ENCODE results near the gene FRK.
"Not testable (repeated sequence)": the region's sequence is repeated elsewhere in the genome, so short reads cannot be mapped to it uniquely, and the experiment has no call there.

The FRK gene

DNA sequence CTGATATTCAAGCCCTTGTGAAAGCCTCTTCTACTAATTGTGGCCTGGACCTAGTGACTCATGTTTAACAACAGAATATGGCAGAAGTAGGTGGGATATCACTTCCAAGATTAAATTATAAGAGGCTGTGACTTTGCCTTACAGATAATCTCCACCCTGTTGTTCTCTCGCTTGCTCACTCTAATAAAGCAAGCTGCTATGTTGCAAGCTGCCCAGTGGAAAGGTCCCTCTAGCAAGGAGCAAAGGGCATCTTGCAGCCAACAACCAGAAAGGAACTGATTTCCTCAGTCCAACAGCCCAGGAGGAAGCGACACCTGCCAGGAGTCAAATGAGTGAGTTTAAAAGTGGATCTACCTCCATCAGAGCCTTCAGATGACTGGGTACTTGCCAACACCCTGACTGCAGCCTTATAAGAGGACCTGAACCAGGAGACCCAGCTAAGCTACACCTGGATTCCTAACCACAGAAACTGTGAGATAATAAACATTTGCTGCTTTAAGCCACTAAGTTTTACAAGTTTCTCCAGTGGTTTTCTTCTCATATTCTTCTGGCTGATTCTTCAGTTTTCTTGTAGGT is 112.6 kb downstream of the FRK start:
- H3K9me3 ChIP-seq (ENCODE audit: control insufficient read depth, low read length): no peaks in the 10 kb centered on the region
- H3K36me3 ChIP-seq (ENCODE audit: control insufficient read depth, insufficient read depth, low read length): no peaks in the 10 kb centered on the region
- H3K4me3 ChIP-seq (ENCODE audit: low read length): no peak overlapping the region
- peaks cover 6% of the 10 kb centered on the region for H3K4me1 ChIP-seq (ENCODE audit: control insufficient read depth, insufficient read depth, low read length)
- H3K9ac ChIP-seq (ENCODE audit: low read length): no peak overlapping the region
- no peaks in the 10 kb centered on the region for H3K27me3 ChIP-seq (ENCODE audit: control insufficient read depth, insufficient read depth, low read length)

DNA sequence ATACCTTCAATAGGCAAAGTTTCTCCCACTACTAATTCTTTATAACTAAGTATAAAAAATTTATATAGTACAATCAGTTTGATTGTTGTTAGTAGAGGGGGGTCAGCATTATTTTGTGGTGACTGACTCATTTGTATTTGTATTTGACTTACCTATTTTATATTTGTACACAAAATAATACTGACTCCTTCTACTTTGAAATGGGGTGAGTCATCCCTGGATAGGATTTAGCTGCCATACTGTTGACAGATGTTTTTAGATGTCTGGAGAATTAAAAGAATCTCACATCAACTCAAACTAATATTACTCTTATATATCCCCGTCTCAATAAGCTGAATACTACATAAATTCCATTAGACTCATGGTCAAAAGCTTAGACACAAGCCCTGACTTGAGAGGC is 114.9 kb downstream of the FRK start:
- Histone ChIP-seq H3K4me3 (ENCODE audit: low read length) (no peak overlapping the region), H3K36me3 (ENCODE audit: control insufficient read depth, insufficient read depth, low read length) (no peaks in the 10 kb centered on the region), H3K9ac (ENCODE audit: low read length) (no peak overlapping the region), H3K9me3 (ENCODE audit: control insufficient read depth, low read length) (no peaks in the 10 kb centered on the region), H3K27me3 (ENCODE audit: control insufficient read depth, insufficient read depth, low read length) (no peaks in the 10 kb centered on the region), H3K4me1 (ENCODE audit: control insufficient read depth, insufficient read depth, low read length) (peaks cover 6% of the 10 kb centered on the region)

DNA sequence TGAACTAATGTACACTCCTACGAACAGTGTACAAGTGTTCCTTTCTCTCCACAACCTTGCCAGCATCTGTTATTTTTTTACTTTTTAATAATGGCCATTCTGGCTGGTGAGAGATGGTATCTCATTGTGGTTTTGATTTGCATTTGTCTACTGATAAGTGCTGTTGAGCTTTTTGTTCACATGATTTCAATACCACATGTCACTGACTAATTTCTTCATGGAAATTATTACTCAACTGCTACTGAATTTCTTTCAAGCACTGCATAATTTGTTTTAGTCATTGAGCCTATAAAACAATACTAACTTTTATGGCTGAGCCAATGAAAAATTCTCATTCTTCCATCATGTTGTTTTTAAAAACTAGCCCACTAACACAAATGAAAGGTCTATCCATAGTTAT is 115.4 kb downstream of the FRK start:
- no peak overlapping the region for H3K4me3 ChIP-seq (ENCODE audit: low read length)
- H3K9me3 ChIP-seq (ENCODE audit: control insufficient read depth, low read length): no peaks in the 10 kb centered on the region
- no peaks in the 10 kb centered on the region for H3K36me3 ChIP-seq (ENCODE audit: control insufficient read depth, insufficient read depth, low read length)
- peaks cover 6% of the 10 kb centered on the region for H3K4me1 ChIP-seq (ENCODE audit: control insufficient read depth, insufficient read depth, low read length)
- no peak overlapping the region for H3K9ac ChIP-seq (ENCODE audit: low read length)
- H3K27me3 ChIP-seq (ENCODE audit: control insufficient read depth, insufficient read depth, low read length): no peaks in the 10 kb centered on the region

DNA sequence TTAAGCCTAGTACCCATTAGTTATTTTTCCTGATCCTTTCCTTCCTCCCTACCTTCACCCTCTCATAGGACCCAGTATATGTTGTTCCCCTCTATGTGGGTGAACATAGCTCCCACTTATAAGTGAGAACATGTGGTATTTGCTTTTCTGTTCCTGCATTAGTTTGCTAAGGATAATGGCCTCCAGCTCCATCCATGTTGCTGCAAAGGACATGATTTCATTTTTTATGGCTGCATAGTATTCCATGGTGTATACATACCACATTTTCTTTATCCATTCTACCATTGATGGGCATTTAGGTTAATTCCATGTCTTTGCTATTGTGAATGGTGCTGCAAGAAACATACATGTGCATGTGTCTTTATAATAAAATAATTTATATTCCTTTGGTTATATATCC is 115.9 kb downstream of the FRK start:
- H3K4me3 ChIP-seq (ENCODE audit: low read length); H3K4me1 ChIP-seq (ENCODE audit: control insufficient read depth, insufficient read depth, low read length); H3K9me3 ChIP-seq (ENCODE audit: control insufficient read depth, low read length); H3K27me3 ChIP-seq (ENCODE audit: control insufficient read depth, insufficient read depth, low read length); H3K36me3 ChIP-seq (ENCODE audit: control insufficient read depth, insufficient read depth, low read length); H3K9ac ChIP-seq (ENCODE audit: low read length): not testable (repeated sequence)

DNA sequence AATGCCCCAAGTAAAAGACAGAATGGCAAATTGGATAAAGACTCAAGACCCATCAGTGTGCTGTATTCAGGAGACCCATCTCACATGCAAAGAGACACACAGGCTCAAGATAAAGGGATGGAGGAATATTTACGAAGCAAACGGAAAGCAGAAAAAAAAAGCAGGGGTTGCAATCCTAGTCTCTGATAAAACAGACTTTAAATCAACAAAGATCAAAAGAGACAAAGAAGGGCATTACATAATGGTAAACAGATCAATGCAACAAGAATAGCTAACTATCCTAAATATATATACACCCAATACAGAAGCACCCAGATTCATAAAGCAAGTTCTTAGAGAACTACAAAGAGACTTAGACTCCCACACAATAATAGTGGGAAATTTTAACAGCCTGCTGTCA is 123.2 kb downstream of the FRK start:
- not testable (repeated sequence) for H3K36me3 ChIP-seq (ENCODE audit: control insufficient read depth, insufficient read depth, low read length); H3K4me1 ChIP-seq (ENCODE audit: control insufficient read depth, insufficient read depth, low read length); H3K9ac ChIP-seq (ENCODE audit: low read length); H3K9me3 ChIP-seq (ENCODE audit: control insufficient read depth, low read length); H3K27me3 ChIP-seq (ENCODE audit: control insufficient read depth, insufficient read depth, low read length); H3K4me3 ChIP-seq (ENCODE audit: low read length)

DNA sequence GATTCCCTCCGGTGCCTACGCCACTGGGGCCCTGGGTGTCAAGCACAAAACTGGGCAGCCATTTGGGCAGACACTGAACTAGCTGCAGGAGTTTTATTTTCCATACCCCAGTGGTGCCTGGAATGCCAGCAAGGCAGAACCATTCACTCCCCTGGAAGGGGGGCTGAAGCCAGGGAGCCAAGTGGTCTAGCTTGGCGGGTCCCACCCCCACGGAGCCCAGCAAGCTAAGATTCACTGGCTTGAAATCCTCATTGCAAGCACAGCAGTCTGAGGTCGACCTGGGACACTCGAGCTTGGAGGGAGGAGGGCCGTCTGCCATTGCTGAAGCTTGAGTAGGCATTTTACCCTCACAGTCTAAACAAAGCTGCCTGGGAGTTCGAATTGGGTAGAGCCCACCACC is 125.3 kb downstream of the FRK start:
- Histone ChIP-seq H3K9me3 (ENCODE audit: control insufficient read depth, low read length) (no peaks in the 10 kb centered on the region), H3K27me3 (ENCODE audit: control insufficient read depth, insufficient read depth, low read length) (no peaks in the 10 kb centered on the region), H3K9ac (ENCODE audit: low read length) (no peak overlapping the region), H3K4me3 (ENCODE audit: low read length) (no peak overlapping the region), H3K4me1 (ENCODE audit: control insufficient read depth, insufficient read depth, low read length) (no peaks in the 10 kb centered on the region), H3K36me3 (ENCODE audit: control insufficient read depth, insufficient read depth, low read length) (no peaks in the 10 kb centered on the region)

DNA sequence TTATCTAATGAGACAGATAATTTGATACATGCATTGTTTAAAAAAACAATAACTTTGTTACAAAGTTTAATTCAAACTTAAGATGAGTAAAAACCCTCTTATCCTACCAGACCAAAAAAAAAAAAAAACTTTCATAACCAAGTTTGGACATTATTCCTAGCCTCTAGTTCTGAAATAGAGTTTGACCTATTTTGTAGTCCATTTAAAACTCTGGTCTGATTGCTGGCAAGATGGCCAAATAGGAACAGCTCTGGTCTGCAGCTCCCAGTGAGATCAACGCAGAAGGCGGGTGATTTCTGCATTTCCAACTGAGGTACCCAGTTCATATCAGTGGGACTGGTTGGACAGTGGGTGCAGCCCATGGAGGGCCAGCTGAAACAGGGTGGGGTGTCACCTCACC is 125.9 kb downstream of the FRK start:
- H3K27me3 ChIP-seq (ENCODE audit: control insufficient read depth, insufficient read depth, low read length): no peaks in the 10 kb centered on the region
- H3K9ac ChIP-seq (ENCODE audit: low read length): no peak overlapping the region
- no peaks in the 10 kb centered on the region for H3K4me1 ChIP-seq (ENCODE audit: control insufficient read depth, insufficient read depth, low read length)
- no peaks in the 10 kb centered on the region for H3K36me3 ChIP-seq (ENCODE audit: control insufficient read depth, insufficient read depth, low read length)
- no peak overlapping the region for H3K4me3 ChIP-seq (ENCODE audit: low read length)
- H3K9me3 ChIP-seq (ENCODE audit: control insufficient read depth, low read length): no peaks in the 10 kb centered on the region

DNA sequence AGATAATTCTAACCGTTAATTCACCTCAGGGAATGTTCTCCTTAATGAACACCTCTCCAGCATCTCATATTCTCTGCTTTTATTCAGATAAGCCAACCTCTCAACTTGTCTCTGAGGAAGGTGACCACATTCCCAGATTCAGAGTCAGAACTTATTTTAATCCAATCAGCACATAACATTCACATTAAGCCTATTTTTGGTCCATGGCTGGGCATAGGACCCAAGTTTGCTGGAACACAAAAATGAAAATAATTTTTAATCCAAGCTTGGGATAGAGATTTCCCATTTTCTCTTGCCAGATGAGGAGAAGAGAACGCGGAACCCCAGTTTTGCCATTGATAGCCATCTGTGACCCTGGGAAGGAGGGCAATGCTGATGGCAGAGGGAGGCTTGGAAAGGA is 126.5 kb downstream of the FRK start:
- no peaks in the 10 kb centered on the region for H3K4me1 ChIP-seq (ENCODE audit: control insufficient read depth, insufficient read depth, low read length)
- no peaks in the 10 kb centered on the region for H3K36me3 ChIP-seq (ENCODE audit: control insufficient read depth, insufficient read depth, low read length)
- H3K4me3 ChIP-seq (ENCODE audit: low read length): no peak overlapping the region
- H3K9ac ChIP-seq (ENCODE audit: low read length): no peak overlapping the region
- H3K9me3 ChIP-seq (ENCODE audit: control insufficient read depth, low read length): no peaks in the 10 kb centered on the region
- H3K27me3 ChIP-seq (ENCODE audit: control insufficient read depth, insufficient read depth, low read length): no peaks in the 10 kb centered on the region

DNA sequence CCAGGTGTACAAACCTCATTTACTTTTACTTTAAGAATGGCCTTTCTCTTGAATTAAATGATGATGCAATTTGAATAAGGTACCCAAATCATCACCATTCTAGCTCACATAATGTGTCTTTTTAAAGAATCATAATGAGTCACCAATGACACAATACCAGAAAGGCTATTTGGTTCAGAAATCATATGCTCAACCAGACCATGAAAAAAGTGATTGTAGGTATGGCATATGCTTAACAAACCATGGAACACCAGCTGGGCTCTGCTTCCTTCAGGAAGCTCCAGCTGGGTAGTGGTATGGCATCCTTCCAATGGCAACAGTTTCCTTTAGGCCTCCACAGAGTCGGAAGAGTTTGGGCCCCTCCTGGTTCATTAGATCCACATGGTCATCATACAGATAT is 128.2 kb downstream of the FRK start:
- Histone ChIP-seq H3K9ac (ENCODE audit: low read length) (no peak overlapping the region), H3K4me1 (ENCODE audit: control insufficient read depth, insufficient read depth, low read length) (no peaks in the 10 kb centered on the region), H3K36me3 (ENCODE audit: control insufficient read depth, insufficient read depth, low read length) (no peaks in the 10 kb centered on the region), H3K9me3 (ENCODE audit: control insufficient read depth, low read length) (no peaks in the 10 kb centered on the region), H3K27me3 (ENCODE audit: control insufficient read depth, insufficient read depth, low read length) (no peaks in the 10 kb centered on the region), H3K4me3 (ENCODE audit: low read length) (no peak overlapping the region)

DNA sequence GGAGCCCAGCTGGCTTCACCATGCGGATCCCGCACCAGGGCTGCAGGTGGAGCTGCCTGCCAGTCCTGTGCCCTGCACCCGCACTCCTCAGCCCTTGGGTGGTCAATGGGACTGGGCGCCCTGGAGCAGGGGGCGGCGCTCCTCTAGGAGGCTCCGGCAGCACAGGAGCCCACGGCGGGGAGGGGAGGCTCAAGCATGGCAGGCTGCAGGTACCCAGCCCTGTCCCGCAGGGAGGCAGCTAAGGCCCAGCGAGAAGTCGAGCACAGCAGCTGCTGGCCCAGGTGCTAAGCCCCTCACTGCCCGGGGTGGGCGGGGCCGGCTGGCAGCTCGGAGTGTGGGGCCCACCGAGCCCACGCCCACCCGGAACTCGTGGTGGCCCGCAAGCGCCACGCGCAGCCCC is 132.7 kb downstream of the FRK start:
- H3K9ac ChIP-seq (ENCODE audit: low read length); H3K9me3 ChIP-seq (ENCODE audit: control insufficient read depth, low read length); H3K4me1 ChIP-seq (ENCODE audit: control insufficient read depth, insufficient read depth, low read length); H3K4me3 ChIP-seq (ENCODE audit: low read length); H3K36me3 ChIP-seq (ENCODE audit: control insufficient read depth, insufficient read depth, low read length); H3K27me3 ChIP-seq (ENCODE audit: control insufficient read depth, insufficient read depth, low read length): not testable (repeated sequence)

DNA sequence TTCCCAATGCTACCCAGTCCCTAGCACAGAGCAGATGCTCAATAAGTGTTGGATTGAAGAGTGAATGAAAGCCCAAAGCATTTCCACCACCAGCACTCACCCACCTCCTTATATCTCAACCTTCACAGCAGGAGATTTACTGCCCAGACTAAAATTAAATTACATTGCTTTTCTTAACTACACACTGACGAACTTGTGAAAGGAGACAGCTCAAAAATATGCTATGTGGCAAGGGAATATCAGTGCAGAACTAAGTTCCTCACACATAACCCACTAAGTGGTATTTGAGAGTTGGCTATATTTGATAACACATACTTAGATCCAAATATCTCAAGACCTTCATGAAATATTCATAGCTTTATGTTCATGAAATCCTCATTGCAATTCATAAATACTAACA is 137.7 kb downstream of the FRK start:
- H3K9me3 ChIP-seq (ENCODE audit: control insufficient read depth, low read length): no peaks in the 10 kb centered on the region
- H3K4me1 ChIP-seq (ENCODE audit: control insufficient read depth, insufficient read depth, low read length): no peaks in the 10 kb centered on the region
- H3K9ac ChIP-seq (ENCODE audit: low read length): no peak overlapping the region

DNA sequence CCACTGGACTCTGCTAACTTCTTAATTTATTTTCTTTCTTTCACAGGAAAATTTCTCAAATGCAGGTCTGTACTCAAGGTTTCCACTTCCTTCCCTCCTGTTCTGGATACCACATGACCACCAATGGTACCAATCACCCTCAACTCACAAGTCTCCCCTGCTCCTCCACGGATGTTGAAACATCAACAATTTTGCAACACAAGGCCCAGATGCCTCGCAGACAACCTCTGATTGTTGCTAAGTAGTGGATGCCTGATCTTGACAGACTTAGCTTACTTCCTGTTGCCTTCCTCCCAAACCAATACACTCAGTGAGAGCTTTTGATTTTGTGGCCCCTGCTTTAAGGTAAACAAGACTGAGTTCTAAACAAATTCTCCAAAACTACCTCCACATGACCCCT is 146.6 kb downstream of the FRK start:
- Histone ChIP-seq H3K4me1 (ENCODE audit: control insufficient read depth, insufficient read depth, low read length) (peaks cover 6% of the 10 kb centered on the region), H3K9ac (ENCODE audit: low read length) (no peak overlapping the region), H3K4me3 (ENCODE audit: low read length) (no peak overlapping the region), H3K9me3 (ENCODE audit: control insufficient read depth, low read length) (no peaks in the 10 kb centered on the region), H3K36me3 (ENCODE audit: control insufficient read depth, insufficient read depth, low read length) (no peaks in the 10 kb centered on the region), H3K27me3 (ENCODE audit: control insufficient read depth, insufficient read depth, low read length) (no peaks in the 10 kb centered on the region)

More for the DNA sequence above, 137.7 kb downstream of the FRK start:
- Histone ChIP-seq H3K4me3 (ENCODE audit: low read length) (no peak overlapping the region), H3K36me3 (ENCODE audit: control insufficient read depth, insufficient read depth, low read length) (no peaks in the 10 kb centered on the region), H3K27me3 (ENCODE audit: control insufficient read depth, insufficient read depth, low read length) (no peaks in the 10 kb centered on the region)

DNA sequence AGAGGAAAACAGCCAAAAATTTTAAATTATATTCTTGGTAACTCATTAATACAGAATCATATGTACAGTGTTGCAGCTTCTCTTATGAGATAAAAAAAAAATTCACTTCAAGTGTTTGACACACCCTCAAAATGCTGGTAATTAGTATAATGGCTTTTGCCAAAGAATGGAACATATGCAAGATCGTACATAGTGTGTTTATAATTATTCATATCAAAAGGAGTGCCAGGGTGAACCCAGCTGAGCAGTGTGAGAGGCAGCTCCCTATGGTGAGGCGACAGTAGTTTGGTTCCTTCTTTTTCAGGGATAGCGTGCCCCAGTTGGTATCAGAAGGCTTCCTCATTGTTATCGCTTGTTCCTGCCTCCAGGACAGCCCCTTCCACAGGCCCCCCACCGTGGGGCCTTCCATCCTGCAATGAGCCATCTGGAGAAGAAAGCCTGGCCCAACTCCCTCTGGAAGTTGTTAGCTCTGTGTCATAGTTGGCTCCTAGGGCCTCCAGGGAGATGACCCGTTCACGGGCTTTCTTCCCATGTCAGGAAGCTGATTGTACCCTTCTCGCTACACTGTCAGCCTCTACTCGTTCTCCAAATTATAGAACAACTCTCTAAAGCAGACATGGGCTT is 150.7 kb downstream of the FRK start:
- Histone ChIP-seq H3K36me3 (ENCODE audit: control insufficient read depth, insufficient read depth, low read length) (no peaks in the 10 kb centered on the region), H3K4me1 (ENCODE audit: control insufficient read depth, insufficient read depth, low read length) (peaks cover 6% of the 10 kb centered on the region), H3K4me3 (ENCODE audit: low read length) (no peak overlapping the region), H3K9ac (ENCODE audit: low read length) (no peak overlapping the region), H3K9me3 (ENCODE audit: control insufficient read depth, low read length) (no peaks in the 10 kb centered on the region), H3K27me3 (ENCODE audit: control insufficient read depth, insufficient read depth, low read length) (no peaks in the 10 kb centered on the region)

All from mucosa of stomach (tissue), 1 donor.